GM10847 (cell line): ENCODE measurements around the gene ASPG.

Experiments used
- POLR2A ChIP-seq: IDR thresholded peaks from 2 replicates; pipeline ENCODE4 v1.6.1; 2011; ENCODE audit not compliant: insufficient read length; ENCODE audit errors: extremely low read depth

The ASPG gene

DNA sequence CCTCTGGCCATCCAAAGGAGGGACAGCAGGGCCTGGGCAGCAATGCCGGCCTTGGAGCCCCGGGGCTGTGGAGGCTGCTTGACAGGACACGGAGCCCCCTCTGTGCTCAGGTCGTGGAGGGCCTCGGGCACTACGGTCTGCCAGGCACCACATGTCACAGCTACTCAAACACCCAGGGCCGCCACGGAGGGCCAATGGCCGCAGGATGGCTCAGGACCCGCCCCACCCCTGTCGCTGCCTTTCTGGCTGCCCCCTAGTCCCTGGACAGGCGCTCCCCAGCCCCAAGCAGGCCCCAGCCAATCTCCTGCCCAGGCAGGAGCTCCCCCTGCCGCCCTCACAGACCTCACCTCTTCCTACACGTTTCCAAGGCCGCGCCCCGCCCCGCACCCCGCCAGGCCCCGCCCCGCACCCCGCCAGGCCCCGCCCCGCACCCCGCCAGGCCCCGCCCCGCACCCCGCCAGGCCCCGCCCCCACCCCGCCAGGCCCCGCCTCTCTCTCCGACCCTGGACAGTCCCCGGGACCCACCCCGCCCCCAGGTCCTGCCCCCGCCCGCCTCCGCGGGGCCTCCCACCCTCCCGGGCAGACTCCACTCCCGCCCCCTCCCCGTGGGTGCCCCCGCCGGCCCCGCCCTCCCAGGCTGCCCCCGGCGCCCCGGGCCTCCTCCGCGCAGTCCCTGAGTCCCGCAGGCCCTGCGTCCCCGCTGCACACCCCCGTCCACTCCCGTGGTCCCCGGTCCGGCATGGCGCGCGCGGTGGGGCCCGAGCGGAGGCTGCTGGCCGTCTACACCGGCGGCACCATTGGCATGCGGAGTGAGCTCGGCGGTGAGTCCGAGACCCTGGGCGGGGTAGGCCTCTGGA, at the start of gene ASPG:
Gene ASPG (plus strand): TSS at position 669 of the 857 bp plus-strand sequence. CDS start 71 bp downstream, at position 740.
- no peak for TF ChIP-seq POLR2A

DNA sequence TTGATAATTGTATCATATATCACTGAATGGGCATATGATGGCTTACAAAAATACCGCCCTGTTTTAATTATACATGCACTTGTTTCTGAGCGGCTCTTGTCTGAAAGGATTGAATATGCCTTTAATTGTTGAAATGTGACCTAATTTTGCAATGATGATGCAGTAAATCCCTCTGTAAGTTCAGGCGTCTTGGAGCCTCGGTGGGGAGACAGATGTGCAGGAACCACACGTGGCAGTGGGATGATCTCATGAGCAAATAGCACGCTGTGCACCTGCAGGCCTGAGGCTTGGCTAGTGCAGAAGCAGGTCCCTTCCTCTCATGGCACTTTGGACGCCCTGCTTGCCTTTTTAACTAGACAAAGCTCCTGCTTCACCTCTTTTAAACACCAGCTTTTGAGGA, 49.3 kb upstream of the ASPG start:
- no peak for TF ChIP-seq POLR2A

GRCh38 chr14:104037074-104037473, 48.4 kb upstream of the ASPG start:
- no peak for TF ChIP-seq POLR2A

GRCh38 chr14:104037903-104038302, 47.6 kb upstream of the ASPG start:
- TF ChIP-seq POLR2A, result no peak

- TF ChIP-seq POLR2A, result no peak
These were observed 46.3 kb upstream of the ASPG start for GRCh38 chr14:104039214-104039613.

DNA sequence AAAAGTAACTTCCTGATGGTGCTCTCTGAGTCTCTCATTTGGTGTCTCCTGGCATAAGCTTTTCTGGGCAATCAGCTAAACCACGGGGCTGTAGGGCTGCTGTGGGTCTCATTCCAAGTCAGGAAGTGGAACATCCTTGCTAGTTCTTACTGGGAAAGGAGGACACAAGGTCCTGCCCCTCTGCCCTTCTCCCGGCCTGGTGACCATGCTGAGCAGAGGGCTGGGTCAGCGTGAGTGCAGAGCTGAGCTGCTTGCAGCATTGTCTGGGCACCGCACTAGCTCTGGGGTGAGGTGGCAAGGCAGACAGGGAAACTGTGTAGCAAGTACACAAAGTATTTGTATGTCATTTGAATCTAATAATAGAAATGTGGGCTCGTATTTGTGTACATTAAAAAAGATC, 45.0 kb upstream of the ASPG start:
- TF ChIP-seq POLR2A, result no peak

- no peak for TF ChIP-seq POLR2A
These were observed 43.9 kb upstream of the ASPG start for GRCh38 chr14:104041430-104042104.

- TF ChIP-seq POLR2A, result no peak
These were observed 41.5 kb upstream of the ASPG start for GRCh38 chr14:104044016-104044415.

DNA sequence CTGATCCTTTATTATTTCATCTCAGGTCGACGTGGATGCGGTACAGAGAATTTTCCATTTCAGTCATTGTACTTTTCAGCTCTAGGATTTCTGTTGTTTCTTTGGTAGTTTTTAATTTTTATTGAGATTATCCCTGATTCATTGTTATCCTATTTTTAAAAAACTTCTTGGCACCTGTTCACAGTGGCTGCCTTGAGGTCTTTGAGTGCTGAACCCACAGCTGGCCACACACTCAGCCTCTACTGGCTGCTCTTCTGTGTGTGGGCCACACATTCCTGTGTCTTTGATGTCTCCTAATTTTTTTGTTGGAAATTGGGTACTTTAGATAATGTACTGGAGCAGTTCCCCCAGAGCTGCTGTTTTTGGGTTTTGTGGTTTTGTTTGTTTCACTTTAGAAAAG, 37.7 kb upstream of the ASPG start:
- no peak for TF ChIP-seq POLR2A

GRCh38 chr14:104048758-104049507, 36.6 kb upstream of the ASPG start:
- TF ChIP-seq POLR2A, result no peak

DNA sequence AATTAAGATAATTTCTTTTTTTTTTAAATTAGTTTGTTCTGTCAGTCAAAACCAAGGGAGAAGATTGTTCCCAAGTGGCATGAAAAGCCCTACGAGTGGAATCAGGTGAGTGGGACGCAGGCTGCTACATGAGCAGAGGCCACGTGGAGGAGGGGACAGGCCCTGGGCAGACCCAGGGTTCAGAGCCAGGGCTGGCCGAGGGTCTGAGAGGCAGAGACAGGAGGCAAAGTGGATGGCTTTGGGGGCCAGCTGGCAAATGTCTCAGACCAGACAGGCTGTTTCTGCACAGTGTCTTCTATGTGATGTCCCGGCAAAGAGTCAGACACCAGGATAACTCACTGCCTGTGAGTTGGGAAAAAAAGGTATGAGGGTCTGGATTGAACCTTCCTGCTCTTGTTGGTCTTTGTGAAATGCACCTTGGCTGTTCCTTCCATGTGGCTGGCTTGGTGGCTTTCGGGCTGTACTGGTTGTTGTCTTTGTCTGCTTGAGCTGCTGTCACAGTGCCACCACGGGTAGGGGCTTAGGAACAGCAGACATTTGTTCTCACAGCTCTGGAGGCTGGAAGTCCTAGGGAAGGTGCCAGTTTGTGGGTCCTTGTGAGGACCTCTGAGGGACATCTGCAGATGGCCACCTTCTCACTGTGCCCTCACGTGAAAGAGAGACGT, 35.8 kb upstream of the ASPG start:
- TF ChIP-seq POLR2A, result no peak

DNA sequence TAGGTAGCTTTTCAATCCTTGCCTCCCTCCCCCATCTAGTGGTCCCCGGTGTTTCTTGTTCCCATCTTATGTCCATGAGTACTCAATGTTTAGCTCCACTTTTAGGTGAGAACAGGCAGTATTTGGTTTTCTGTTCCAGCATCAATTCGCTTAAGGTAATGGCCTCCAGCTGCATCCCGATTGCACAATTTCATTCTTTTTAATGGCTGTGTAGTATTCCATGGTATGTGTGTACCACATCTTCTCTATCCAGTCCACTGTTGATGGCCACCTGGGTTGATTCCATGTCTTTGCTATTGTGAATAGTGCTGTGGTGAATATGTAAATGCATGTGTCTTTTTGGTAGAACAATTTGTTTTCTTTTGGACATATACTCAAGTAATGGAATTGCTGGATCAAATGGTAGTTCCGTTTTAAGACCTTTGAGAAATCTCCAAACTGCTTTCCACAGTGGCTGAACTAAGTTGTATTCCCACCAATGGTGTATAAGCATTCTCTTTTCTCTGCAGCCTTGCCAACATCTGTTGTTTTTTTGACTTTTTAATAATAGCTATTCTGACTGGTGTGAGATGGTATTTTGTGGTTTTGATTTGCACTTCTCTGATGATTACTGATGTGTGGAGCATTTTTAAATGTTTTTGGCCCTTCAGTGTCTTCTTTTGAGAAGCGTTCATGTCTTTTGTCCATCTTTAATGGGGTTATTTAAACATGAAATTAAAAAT, 34.2 kb upstream of the ASPG start:
- TF ChIP-seq POLR2A, result no peak

DNA sequence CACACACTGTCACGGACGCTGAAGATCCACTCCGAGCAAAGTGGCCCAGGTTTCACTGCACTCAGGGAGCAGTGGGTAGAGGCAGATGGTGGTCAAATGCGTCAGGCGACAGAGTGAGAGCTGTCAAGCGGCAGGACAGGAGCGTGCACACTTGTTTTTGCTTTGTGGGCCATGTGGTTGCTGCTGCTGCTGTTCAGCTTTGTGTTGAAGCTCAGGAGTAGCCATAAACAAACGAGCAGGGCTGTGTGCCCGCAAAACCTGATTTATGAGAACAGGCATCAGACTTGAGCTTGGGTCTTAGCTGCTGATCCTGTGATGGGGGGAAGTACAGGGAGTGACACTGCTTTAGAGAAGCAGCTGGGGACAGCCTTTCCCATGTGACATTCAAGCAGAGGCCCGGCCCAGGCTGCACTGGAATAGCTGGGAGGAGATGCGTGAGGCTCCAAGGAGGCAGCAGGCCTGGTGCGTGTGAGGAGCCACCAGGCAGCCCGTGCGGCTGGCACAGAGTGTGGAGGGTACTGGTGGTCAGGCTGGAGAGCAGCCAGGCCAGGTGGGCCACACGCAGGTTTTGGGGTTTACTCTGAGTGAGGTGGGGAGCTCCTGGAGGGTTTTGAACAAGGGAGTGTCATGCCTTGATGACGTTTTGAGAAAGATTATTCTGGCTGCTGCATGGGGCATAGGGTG, 31.1 kb upstream of the ASPG start:
- no peak for TF ChIP-seq POLR2A

- no peak for TF ChIP-seq POLR2A
These were observed 23.2 kb upstream of the ASPG start for GRCh38 chr14:104062281-104062680.
